Mononuclear cell (primary cell): ENCODE data around the gene CENPW. TPM values are rescaled to one million over a fixed set of nuclear protein-coding genes. Genes with fewer than 3 reads are reported as not detected.

Source experiments
- H3K27me3 ChIP-seq: 2 replicates; pipeline ENCODE4 v1.6.0; 2011; ENCODE audit warnings: low read length, control low read depth; ENCODE audit not compliant: insufficient read depth
- H3K4me1 ChIP-seq: 2 replicates; pipeline ENCODE4 v1.5.1; 2011; ENCODE audit warnings: mild to moderate bottlenecking, low read length, control low read depth; ENCODE audit not compliant: insufficient read depth
- H3K4me3 ChIP-seq: 2 replicates; pipeline ENCODE4 v1.5.1; 2011; ENCODE audit warnings: mild to moderate bottlenecking, low read length, moderate library complexity
- H3K9me3 ChIP-seq: 2 replicates; pipeline ENCODE4 v1.5.1; 2011; ENCODE audit warnings: low read depth, mild to moderate bottlenecking, control low read depth, low read length
- total RNA-seq: library from RNA; depleted of rRNA; stranded (reverse); fragments of >200 nt; gene quantifications from one replicate; pipeline ENCODE4 v1.2.3, GENCODE V29; 2012

Gene CENPW
- total RNA-seq, 1 donor: not detected

GRCh38 chr6:126351960-126352359 is 12.0 kb downstream of the CENPW start:
- Histone ChIP-seq H3K27me3 (no peaks in the 10 kb centered on the region), H3K4me3 (no peak overlapping the region), H3K4me1 (no peaks in the 10 kb centered on the region), H3K9me3 (peaks cover under 1% of the 10 kb centered on the region)

- no peaks in the 10 kb centered on the region for H3K27me3 ChIP-seq
- no peaks in the 10 kb centered on the region for H3K4me1 ChIP-seq
- no peak overlapping the region for H3K4me3 ChIP-seq
- peaks cover 4% of the 10 kb centered on the region for H3K9me3 ChIP-seq
These were observed 12.6 kb downstream of the CENPW start for GRCh38 chr6:126352514-126352913.

- peaks cover 19% of the 10 kb centered on the region for H3K9me3 ChIP-seq
- no peaks in the 10 kb centered on the region for H3K4me1 ChIP-seq
- H3K4me3 ChIP-seq: no peak overlapping the region
- no peaks in the 10 kb centered on the region for H3K27me3 ChIP-seq
These were observed 16.6 kb downstream of the CENPW start for GRCh38 chr6:126356526-126356925.

GRCh38 chr6:126359936-126360537 is 20.1 kb downstream of the CENPW start:
- H3K4me3 ChIP-seq: no peak overlapping the region
- peaks cover 19% of the 10 kb centered on the region for H3K9me3 ChIP-seq
- H3K27me3 ChIP-seq: no peaks in the 10 kb centered on the region

GRCh38 chr6:126361832-126362440 is 22.0 kb downstream of the CENPW start:
- Histone ChIP-seq H3K4me3 (no peak overlapping the region), H3K9me3 (peaks cover 18% of the 10 kb centered on the region)

More at GRCh38 chr6:126359936-126360537, 20.1 kb downstream of the CENPW start:
- H3K4me1 ChIP-seq: no peaks in the 10 kb centered on the region

GRCh38 chr6:126367849-126368248 is 27.9 kb downstream of the CENPW start:
- no peak overlapping the region for H3K4me3 ChIP-seq
- peaks cover 5% of the 10 kb centered on the region for H3K9me3 ChIP-seq
- H3K4me1 ChIP-seq: no peaks in the 10 kb centered on the region
- no peaks in the 10 kb centered on the region for H3K27me3 ChIP-seq

More at GRCh38 chr6:126361832-126362440, 22.0 kb downstream of the CENPW start:
- no peaks in the 10 kb centered on the region for H3K27me3 ChIP-seq
- no peaks in the 10 kb centered on the region for H3K4me1 ChIP-seq

- H3K4me3 ChIP-seq: no peak overlapping the region
- H3K4me1 ChIP-seq: no peaks in the 10 kb centered on the region
- H3K9me3 ChIP-seq: peaks cover 5% of the 10 kb centered on the region
- no peaks in the 10 kb centered on the region for H3K27me3 ChIP-seq
These were observed 32.7 kb downstream of the CENPW start for GRCh38 chr6:126372626-126373025.

GRCh38 chr6:126373344-126373743 is 33.4 kb downstream of the CENPW start:
- Histone ChIP-seq H3K9me3 (peaks cover 5% of the 10 kb centered on the region), H3K27me3 (no peaks in the 10 kb centered on the region), H3K4me3 (no peak overlapping the region), H3K4me1 (no peaks in the 10 kb centered on the region)

- Histone ChIP-seq H3K9me3 (peaks cover 5% of the 10 kb centered on the region), H3K4me3 (no peak overlapping the region), H3K27me3 (no peaks in the 10 kb centered on the region), H3K4me1 (no peaks in the 10 kb centered on the region)
These were observed 34.5 kb downstream of the CENPW start for GRCh38 chr6:126374372-126374771.

- H3K4me1 ChIP-seq: no peaks in the 10 kb centered on the region
- H3K27me3 ChIP-seq: no peaks in the 10 kb centered on the region
- no peak overlapping the region for H3K4me3 ChIP-seq
- H3K9me3 ChIP-seq: peaks cover 5% of the 10 kb centered on the region
These were observed 36.8 kb downstream of the CENPW start for GRCh38 chr6:126376682-126377081.

- no peak overlapping the region for H3K4me3 ChIP-seq
- H3K27me3 ChIP-seq: no peaks in the 10 kb centered on the region
- peaks cover 1% of the 10 kb centered on the region for H3K9me3 ChIP-seq
- no peaks in the 10 kb centered on the region for H3K4me1 ChIP-seq
These were observed 37.8 kb downstream of the CENPW start for GRCh38 chr6:126377594-126378153.

GRCh38 chr6:126380072-126380583 is 40.2 kb downstream of the CENPW start:
- no peaks in the 10 kb centered on the region for H3K27me3 ChIP-seq
- H3K4me1 ChIP-seq: no peaks in the 10 kb centered on the region
- H3K4me3 ChIP-seq: no peak overlapping the region
- peaks cover 11% of the 10 kb centered on the region for H3K9me3 ChIP-seq

GRCh38 chr6:126381498-126381897 is 41.6 kb downstream of the CENPW start:
- Histone ChIP-seq H3K4me1 (no peaks in the 10 kb centered on the region), H3K4me3 (no peak overlapping the region), H3K9me3 (peaks cover 11% of the 10 kb centered on the region), H3K27me3 (no peaks in the 10 kb centered on the region)

GRCh38 chr6:126383203-126383602 is 43.3 kb downstream of the CENPW start:
- H3K9me3 ChIP-seq: peaks cover 11% of the 10 kb centered on the region
- no peaks in the 10 kb centered on the region for H3K4me1 ChIP-seq

GRCh38 chr6:126385536-126385935 is 45.6 kb downstream of the CENPW start:
- H3K4me1 ChIP-seq: no peaks in the 10 kb centered on the region

More at GRCh38 chr6:126383203-126383602, 43.3 kb downstream of the CENPW start:
- H3K4me3 ChIP-seq: no peak overlapping the region
- no peaks in the 10 kb centered on the region for H3K27me3 ChIP-seq

More at GRCh38 chr6:126385536-126385935, 45.6 kb downstream of the CENPW start:
- H3K4me3 ChIP-seq: no peak overlapping the region
- H3K9me3 ChIP-seq: peaks cover 11% of the 10 kb centered on the region
- no peaks in the 10 kb centered on the region for H3K27me3 ChIP-seq
